ENCODE measurements around the gene PALM3.
"Not testable (repeated sequence)": the region's sequence is repeated elsewhere in the genome, so short reads cannot be mapped to it uniquely, and the experiment has no call there.

PALM3 gene

DNA sequence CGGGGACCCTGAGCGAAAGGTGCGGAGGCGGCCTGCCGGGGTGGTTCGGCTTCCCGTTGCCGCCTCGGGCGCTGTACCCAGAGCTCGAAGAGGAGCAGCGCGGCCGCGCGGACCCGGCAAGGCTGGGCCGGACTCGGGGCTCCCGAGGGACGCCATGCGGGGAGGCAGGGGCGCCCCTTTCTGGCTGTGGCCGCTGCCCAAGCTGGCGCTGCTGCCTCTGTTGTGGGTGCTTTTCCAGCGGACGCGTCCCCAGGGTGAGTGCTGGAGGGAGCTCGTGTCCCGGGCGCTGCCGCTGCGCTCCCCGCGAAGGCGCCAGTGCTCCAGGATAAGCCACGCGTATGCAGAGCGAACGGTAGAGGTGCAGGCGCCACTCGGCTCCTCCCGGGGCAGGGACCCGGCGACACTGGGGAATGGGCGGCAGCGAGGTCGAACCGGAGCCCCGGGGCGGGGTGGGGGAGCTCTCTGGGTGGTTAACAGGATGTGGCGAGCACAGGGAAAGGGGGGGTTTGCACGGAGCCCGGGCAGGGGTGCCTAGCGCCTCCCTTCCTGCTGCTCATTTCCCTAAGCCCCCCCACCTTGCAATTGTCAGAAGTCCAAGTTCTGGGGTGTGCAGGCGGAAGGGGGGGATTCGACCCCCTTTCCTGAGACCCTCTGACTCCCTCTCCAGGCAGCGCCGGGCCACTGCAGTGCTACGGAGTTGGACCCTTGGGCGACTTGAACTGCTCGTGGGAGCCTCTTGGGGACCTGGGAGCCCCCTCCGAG is 30.0 kb downstream of the PALM3 start, which contains the start of gene IL27RA:
Gene IL27RA (plus strand): TSS at position 44 of the 762 bp plus-strand sequence. CDS start 111 bp downstream, at position 155.
- peak; percentile 88 for ATAC-seq
- no peaks in the 10 kb centered on the region for H3K27me3 Mint-ChIP-seq
- H3K27ac Mint-ChIP-seq, result peak within 1 kb of the TSS; percentile 98
- peaks cover 11% of the 10 kb centered on the region for H3K36me3 Mint-ChIP-seq
- peak within 1 kb of the TSS; percentile 96 for H3K4me3 Mint-ChIP-seq
- H3K9me3 Mint-ChIP-seq, result no peaks in the 10 kb centered on the region
- H3K4me1 Mint-ChIP-seq, result peaks cover 43% of the 10 kb centered on the region

- H3K9me3 Mint-ChIP-seq, result no peaks in the 10 kb centered on the region
- H3K36me3 Mint-ChIP-seq, result peaks cover 8% of the 10 kb centered on the region
- H3K4me1 Mint-ChIP-seq, result peaks cover 43% of the 10 kb centered on the region
- peak overlapping the region; percentile 98 for H3K27ac Mint-ChIP-seq
- peak overlapping the region; percentile 96 for H3K4me3 Mint-ChIP-seq
- no peak for ATAC-seq
- H3K27me3 Mint-ChIP-seq, result no peaks in the 10 kb centered on the region
Observed at GRCh38 chr19:14030997-14031718, 30.7 kb downstream of the PALM3 start.

DNA sequence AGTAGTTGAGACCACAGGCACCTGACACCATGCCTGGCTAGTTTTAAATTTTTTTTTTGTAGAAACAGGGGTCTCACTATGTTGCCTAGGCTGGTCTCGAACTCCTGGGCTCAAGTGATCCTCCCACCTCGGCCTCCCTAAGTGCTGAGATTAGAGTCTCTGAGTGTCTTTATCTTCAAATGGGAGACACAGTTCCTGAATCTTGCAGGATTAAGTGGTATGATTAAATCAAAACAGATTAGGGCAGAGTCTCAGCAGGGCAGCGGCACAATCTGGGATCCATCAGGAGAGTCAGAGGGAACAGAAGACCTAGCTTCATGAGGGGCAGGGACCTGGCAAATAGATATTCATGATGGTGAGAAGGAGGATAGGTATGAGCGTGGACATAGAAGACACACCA is 33.0 kb downstream of the PALM3 start:
- Mint-ChIP-seq H3K4me3 (no peak overlapping the region), H3K27me3 (no peaks in the 10 kb centered on the region)

DNA sequence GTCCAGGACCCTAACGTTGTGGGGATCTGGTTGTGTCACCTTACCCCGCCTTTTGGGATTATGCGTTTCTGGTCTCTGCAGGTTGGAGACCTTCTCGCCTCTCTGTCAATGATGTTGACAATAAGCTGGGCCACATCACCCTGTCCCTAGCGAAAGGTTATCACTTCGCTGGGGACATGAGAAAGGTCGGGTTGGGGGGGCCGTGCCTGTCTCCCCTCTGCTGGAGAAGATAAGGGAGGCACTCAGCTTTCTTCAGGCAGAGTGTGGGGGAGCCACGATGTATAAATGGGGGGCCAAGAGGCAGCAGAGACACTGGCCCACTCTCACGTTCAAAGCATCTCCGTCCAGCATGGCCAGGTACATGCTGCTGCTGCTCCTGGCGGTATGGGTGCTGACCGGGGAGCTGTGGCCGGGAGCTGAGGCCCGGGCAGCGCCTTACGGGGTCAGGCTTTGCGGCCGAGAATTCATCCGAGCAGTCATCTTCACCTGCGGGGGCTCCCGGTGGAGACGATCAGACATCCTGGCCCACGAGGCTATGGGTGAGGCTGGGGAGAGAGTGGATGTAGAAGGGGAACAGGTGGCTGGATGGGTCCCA is 33.9 kb downstream of the PALM3 start, which contains the start of gene RLN3:
Gene RLN3 (plus strand): TSS at position 293 of the 595 bp plus-strand sequence. CDS start 57 bp downstream, at position 350.
- Mint-ChIP-seq H3K27ac (peak within 1 kb of the TSS; percentile 51), H3K36me3 (no peaks in the 10 kb centered on the region), H3K4me1 (peaks cover 42% of the 10 kb centered on the region), H3K4me3 (no peak within 1 kb of the TSS), H3K27me3 (no peaks in the 10 kb centered on the region), H3K9me3 (no peaks in the 10 kb centered on the region)
- ATAC-seq, result no peak

More for the DNA sequence above, 33.0 kb downstream of the PALM3 start:
- Mint-ChIP-seq H3K4me1 (peaks cover 38% of the 10 kb centered on the region), H3K36me3 (peaks cover 1% of the 10 kb centered on the region), H3K27ac (peak overlapping the region; percentile 51), H3K9me3 (no peaks in the 10 kb centered on the region)
- no peak for ATAC-seq

DNA sequence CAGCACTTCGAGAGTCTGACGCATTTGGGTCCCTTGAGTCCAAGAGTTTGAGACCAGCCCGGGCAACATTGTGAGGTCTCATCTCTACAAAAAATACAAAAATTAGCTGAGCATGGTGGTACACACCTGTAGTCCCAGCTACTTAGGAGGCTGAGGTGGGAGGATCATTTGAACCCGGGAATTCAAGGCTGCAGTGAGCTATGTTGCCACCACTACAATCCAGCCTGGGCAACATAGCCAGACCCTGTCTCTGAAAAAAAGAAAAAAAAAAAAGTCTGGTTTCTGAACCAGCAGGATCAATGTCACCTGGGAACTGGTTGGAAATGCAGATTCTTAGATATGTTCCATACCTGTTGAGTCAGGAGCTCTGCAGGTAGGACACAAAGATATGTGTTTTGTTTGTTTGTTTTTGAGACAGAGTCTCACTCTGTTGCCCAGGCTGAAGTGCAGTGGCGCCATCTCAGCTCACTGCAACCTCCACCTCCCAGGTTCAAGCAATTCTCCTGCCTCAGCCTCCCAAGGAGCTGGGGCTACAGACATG is 35.2 kb downstream of the PALM3 start:
- not testable (repeated sequence) for ATAC-seq, H3K4me3 Mint-ChIP-seq, H3K27ac Mint-ChIP-seq, H3K36me3 Mint-ChIP-seq, H3K27me3 Mint-ChIP-seq, H3K9me3 Mint-ChIP-seq
- peaks cover 32% of the 10 kb centered on the region for H3K4me1 Mint-ChIP-seq

GRCh38 chr19:14023404-14024235 is 38.3 kb downstream of the PALM3 start:
- Mint-ChIP-seq H3K4me1 (peaks cover 28% of the 10 kb centered on the region), H3K27me3 (no peaks in the 10 kb centered on the region), H3K27ac (peak overlapping the region; percentile 40), H3K9me3 (no peaks in the 10 kb centered on the region), H3K4me3 (no peak overlapping the region), H3K36me3 (no peaks in the 10 kb centered on the region)
- no peak for ATAC-seq

DNA sequence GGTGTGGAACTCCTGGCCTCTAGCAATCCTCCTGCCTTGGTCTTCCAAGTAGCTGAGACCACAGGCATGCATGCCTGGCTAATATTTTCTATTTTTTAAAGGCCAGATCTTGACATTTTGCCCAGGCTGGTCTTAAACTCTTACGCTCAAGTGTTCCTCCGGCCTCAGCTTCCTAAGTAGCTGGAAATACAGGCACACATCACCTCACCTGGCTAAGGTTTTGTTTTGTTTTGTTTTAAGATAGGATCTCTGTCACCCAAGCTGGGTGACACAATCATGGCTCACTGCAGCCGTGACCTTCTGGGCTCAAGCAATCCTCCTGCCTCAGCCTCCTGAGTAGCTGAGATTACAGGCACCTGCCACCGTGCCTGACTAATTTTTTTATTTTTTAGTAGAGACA is 39.4 kb downstream of the PALM3 start:
- Mint-ChIP-seq H3K4me3 (no peak overlapping the region), H3K27ac (peak overlapping the region; percentile 61), H3K36me3 (no peaks in the 10 kb centered on the region), H3K4me1 (peaks cover 31% of the 10 kb centered on the region), H3K9me3 (no peaks in the 10 kb centered on the region), H3K27me3 (no peaks in the 10 kb centered on the region)
- no peak for ATAC-seq

- H3K4me3 Mint-ChIP-seq, result no peak overlapping the region
- H3K36me3 Mint-ChIP-seq, result no peaks in the 10 kb centered on the region
- ATAC-seq, result no peak
- peak overlapping the region; percentile 61 for H3K27ac Mint-ChIP-seq
- H3K9me3 Mint-ChIP-seq, result no peaks in the 10 kb centered on the region
- no peaks in the 10 kb centered on the region for H3K27me3 Mint-ChIP-seq
- peaks cover 33% of the 10 kb centered on the region for H3K4me1 Mint-ChIP-seq
Observed at GRCh38 chr19:14021474-14021873, 40.4 kb downstream of the PALM3 start.

DNA sequence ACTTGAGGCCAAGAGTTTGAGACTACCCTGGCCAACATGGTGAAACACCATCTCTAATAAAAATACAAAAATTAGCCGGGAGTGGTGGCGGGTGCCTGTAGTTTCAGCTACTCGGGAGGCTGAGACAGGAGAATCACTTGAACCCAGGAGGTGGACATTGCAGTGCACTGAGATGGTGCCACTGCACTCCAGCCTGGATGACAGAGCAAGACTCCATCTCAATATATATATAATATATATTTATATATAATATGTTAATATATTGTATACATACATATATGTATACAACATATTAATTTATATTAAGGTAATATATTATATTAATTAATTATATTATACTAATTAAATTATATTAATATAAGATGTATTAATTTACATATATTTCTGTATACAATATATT is 42.1 kb downstream of the PALM3 start:
- H3K27me3 Mint-ChIP-seq, H3K27ac Mint-ChIP-seq: not testable (repeated sequence)

DNA sequence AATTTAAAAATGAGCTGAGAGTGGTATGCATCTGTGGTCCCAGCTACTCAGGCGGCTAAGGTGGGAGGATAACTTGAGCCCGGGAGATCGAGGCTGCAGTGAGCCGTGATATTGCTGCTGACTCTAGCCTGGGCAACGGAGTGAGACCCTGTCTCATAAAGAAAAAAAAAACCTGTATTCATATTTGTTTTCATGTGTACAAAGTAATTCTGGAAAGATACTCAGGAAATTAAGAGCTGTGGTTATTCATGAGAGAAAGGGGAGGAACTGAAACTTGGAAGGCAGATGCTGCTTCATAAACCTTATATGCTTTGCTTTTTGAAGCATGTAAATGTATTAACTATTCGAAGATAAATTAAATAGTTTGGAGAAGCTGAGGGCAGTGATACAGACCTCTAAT is 42.8 kb downstream of the PALM3 start:
- H3K9me3 Mint-ChIP-seq, result no peaks in the 10 kb centered on the region
- H3K4me3 Mint-ChIP-seq, result peak overlapping the region; percentile 69
- H3K36me3 Mint-ChIP-seq, result no peaks in the 10 kb centered on the region
- peak; percentile 46 for ATAC-seq
- no peaks in the 10 kb centered on the region for H3K27me3 Mint-ChIP-seq
- peaks cover 47% of the 10 kb centered on the region for H3K4me1 Mint-ChIP-seq
- peak overlapping the region; percentile 62 for H3K27ac Mint-ChIP-seq

More for the DNA sequence above, 42.1 kb downstream of the PALM3 start:
- H3K36me3 Mint-ChIP-seq, ATAC-seq, H3K4me3 Mint-ChIP-seq, H3K9me3 Mint-ChIP-seq: not testable (repeated sequence)
- H3K4me1 Mint-ChIP-seq, result peaks cover 40% of the 10 kb centered on the region

DNA sequence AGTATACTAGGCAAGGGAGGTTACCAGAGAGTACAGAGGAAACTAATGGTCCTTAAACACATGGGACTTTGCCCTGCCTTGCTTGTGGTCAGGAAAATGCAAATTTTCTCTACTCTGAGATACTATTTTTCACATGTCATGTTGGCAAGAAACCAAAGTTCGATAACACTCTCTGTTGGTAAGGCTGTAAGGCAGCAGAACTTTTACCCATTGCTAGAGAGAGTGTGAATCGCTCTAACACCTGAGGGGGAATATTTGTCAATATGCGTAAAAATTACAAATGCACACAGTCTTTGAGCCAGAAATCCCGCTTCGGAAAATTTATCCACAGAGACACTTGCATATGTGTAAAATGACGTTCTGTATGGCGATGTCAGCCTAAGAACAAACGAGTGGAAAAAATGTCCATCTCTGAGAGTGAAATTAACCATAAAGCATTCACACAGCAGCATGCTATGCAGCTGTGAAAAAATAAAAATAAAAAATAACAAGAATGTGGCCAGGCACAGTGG is 46.3 kb downstream of the PALM3 start:
- H3K4me1 Mint-ChIP-seq, result peaks cover 49% of the 10 kb centered on the region
- H3K27me3 Mint-ChIP-seq, result no peaks in the 10 kb centered on the region
- peak overlapping the region; percentile 41 for H3K4me3 Mint-ChIP-seq
- no peaks in the 10 kb centered on the region for H3K9me3 Mint-ChIP-seq
- ATAC-seq, result peak; percentile 94
- H3K36me3 Mint-ChIP-seq, result no peaks in the 10 kb centered on the region
- peak overlapping the region; percentile 81 for H3K27ac Mint-ChIP-seq

DNA sequence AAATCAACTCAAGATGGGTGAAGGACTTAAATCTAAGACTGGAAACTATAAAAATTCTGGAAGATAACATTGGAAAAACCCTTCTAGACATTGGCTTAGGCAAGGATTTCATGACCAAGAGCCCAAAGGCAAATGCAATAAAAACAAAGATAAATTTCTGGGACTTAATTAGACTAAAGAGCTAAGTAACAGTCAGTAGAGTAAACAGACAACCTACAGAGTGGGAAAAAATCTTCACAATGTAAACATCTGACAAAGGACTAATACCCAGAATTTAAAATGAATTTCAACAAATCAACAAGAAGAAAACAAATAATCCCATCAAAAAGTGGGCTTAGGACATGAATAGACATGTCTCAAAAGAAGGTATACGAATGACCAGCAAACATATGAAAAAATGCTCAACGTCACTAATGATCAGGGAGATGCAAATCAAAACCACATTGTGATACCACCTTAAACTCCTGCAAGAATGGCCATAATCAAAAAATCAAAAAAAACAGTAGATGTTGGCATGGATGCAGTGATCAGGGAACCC is 49.4 kb downstream of the PALM3 start:
- ATAC-seq, result no peak
- H3K4me3 Mint-ChIP-seq, result no peak overlapping the region
- no peaks in the 10 kb centered on the region for H3K27me3 Mint-ChIP-seq
- H3K4me1 Mint-ChIP-seq, result peaks cover 35% of the 10 kb centered on the region
- H3K9me3 Mint-ChIP-seq, result no peaks in the 10 kb centered on the region
- no peak overlapping the region for H3K27ac Mint-ChIP-seq
- H3K36me3 Mint-ChIP-seq, result no peaks in the 10 kb centered on the region

DNA sequence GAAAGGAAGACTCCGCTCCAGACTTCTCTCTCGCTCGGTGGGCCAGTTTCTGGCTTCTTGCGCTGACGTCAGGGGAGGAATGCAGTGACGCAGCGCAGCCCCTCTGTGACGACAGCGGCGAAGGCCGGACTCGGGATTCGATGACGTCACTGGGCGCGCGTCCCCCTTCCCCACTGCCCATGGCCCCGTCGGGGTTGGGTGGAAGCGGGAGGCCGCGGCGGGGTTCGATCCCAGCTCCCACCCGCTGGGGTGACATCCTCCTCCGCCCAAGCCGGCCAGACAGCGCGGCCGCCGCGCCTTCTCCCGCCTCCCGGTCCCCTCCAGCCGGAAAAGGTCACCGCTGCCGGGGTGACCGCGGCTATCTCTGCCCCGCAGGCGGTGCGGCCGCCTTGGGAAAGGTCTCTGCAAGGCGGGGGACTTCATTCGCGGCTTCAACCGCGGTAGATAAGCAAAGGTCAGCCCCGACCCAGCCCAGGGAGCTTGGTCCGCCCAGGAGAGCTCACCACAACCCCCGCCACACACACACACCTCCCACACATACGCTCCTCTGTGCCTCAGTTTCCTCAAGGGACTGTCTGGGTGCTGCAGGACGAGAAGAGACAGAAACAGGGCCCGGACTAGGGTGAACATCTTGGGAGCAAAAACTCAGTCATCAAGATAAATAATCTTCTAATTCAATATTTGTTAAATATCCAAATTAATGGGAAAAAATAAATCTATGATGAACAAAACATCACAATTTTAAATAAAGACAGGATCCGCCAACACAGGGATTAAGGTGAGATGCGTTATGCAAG is 54.9 kb downstream of the PALM3 start:
- ATAC-seq, result peak; percentile 49
- Mint-ChIP-seq H3K36me3 (no peaks in the 10 kb centered on the region), H3K27ac (peak overlapping the region; percentile 97), H3K9me3 (no peaks in the 10 kb centered on the region), H3K4me1 (peaks cover 46% of the 10 kb centered on the region), H3K27me3 (no peaks in the 10 kb centered on the region), H3K4me3 (peak overlapping the region; percentile 92)

Measured in stimulated activated memory B cell treated with anti-CD40 and anti-IgM and Interleukin-4, amounts not matched to agents 10 μg/mL and 1 μg/mL and 100 μg/mL, for 72 hours (primary cell).